Transverse colon (tissue), 4 donors: ENCODE data around the gene LUC7L2. TPM values are rescaled to one million over a fixed set of nuclear protein-coding genes. Genes with fewer than 3 reads are reported as not detected.
"Not testable (repeated sequence)": the region's sequence is repeated elsewhere in the genome, so short reads cannot be mapped to it uniquely, and the experiment has no call there.

Experiments
- DNase-seq: peaks from one replicate; pipeline ENCODE4 v3.0.0-alpha.2; 2019
- H3K27ac ChIP-seq, 4 donors: fragments of 200-600 bp; sonication (generic); 2 replicates each; pipeline ENCODE4 v1.5.1; 2016 to 2018; ENCODE audit warnings: inconsistent platforms in 4 of 4
- H3K27me3 ChIP-seq: fragments of 200-600 bp; sonication (generic); 2 replicates; pipeline ENCODE4 v1.5.1; 2017; ENCODE audit warnings: inconsistent platforms
- H3K36me3 ChIP-seq, 4 donors: fragments of 200-600 bp; sonication (generic); 2 replicates each; pipeline ENCODE4 v1.5.1; 2017 to 2019; ENCODE audit warnings: inconsistent platforms in 4 of 4
- H3K4me1 ChIP-seq, 4 donors: fragments of 200-600 bp; sonication (generic); 2 replicates each; pipeline ENCODE4 v1.5.1; 2017 to 2020; ENCODE audit warnings: inconsistent platforms in 4 of 4
- H3K4me3 ChIP-seq, 4 donors: fragments of 200-600 bp; sonication (generic); 1 replicate in 1 of 4; 2 replicates in 3 of 4; pipeline versions ENCODE4 v1.5.1 to v1.6.1; 2017 to 2019; ENCODE audit warnings: inconsistent platforms in 4 of 4
- H3K9me3 ChIP-seq, 2 donors: fragments of 200-600 bp; sonication (generic); 2 replicates each; pipeline ENCODE4 v1.5.1; 2017 to 2019; ENCODE audit warnings: inconsistent platforms in 2 of 2
- CTCF ChIP-seq, 5 experiments: fragments of 200-600 bp in 3 of 5; fragments of 450-650 bp in 2 of 5; sonication (generic) in 3 of 5; IDR thresholded peaks; 1 replicate in 2 of 5; 2 replicates in 3 of 5; pipeline ENCODE4 v1.5.1; 2016 to 2017; ENCODE audit warnings: antibody characterized with exemption in 5 of 5, inconsistent platforms in 3 of 5, mild to moderate bottlenecking in 2 of 5, moderate library complexity in 1 of 5
- EP300 ChIP-seq: sonication (generic); formaldehyde crosslinking; IDR thresholded peaks from one replicate; pipeline ENCODE4 v1.6.1; 2017; ENCODE audit warnings: antibody characterized with exemption, low read depth
- POLR2A ChIP-seq: fragments of 450-650 bp; IDR thresholded peaks from one replicate; pipeline ENCODE4 v1.6.1; 2016; ENCODE audit warnings: antibody characterized with exemption, mild to moderate bottlenecking, moderate library complexity
- POLR2AphosphoS5 ChIP-seq, 3 donors: sonication (generic); formaldehyde crosslinking; IDR thresholded peaks; one replicate each; pipeline ENCODE4 v1.6.1; 2016; ENCODE audit warnings: antibody characterized with exemption in 3 of 3
- WGBS, 2 donors: methylation state at CpG; one replicate each; pipeline ENCODE4 v1.1.5; 2018; ENCODE audit warnings: low coverage in 1 of 2; 5-methylcytosine and 5-hydroxymethylcytosine counted together
- in situ Hi-C, 4 donors: fragments of 200-750 bp; cut with MboI; loops; one replicate each; pipeline versions ENCODE4 v1.15.0 to v1.15.1; 2017; ENCODE audit warnings: low sequenced_read_pairs in 3 of 4, low pct_ligation_motif_present in 1 of 4, low pct_unique_long_range_greater_than_20kb in 1 of 4
- intact Hi-C: fragments of 100-400 bp; cut with DNase I; formaldehyde crosslinking; loops from one replicate; pipeline ENCODE4 v1.15.1; 2023; ENCODE audit warnings: low total_unique reads
- total RNA-seq, 4 donors: library from RNA; depleted of rRNA; stranded (reverse); fragments of >200 nt; gene quantifications; one replicate each; pipeline ENCODE4 v1.1.0, GENCODE V29; 2016

Gene LUC7L2
- total RNA-seq, 4 donors from 2014 or later, result 57.3 to 111 (median 76.9) TPM

DNA sequence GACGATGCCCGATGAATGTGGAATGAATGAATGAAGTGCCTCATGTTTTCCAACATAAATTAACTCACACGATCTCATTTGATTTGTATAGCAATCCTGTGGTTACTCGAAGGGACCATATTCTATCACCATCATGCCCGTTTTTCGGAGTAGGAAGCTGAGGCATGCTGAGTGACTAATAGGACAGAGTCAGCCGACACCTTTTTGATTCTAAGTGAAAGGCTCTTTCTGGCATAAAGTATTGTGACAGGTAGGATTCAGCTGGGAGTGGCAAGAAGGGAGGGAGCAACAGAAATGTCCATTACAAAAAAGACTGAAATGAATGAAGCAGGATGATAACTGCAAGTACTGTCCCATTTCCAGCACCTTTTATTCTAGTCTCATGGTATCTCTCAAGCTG, 68.1 kb downstream of the LUC7L2 start:
- in situ Hi-C loops, result no loop called here
- intact Hi-C loops, result no loop called here
- Histone ChIP-seq H3K27me3 (no peaks in the 10 kb centered on the region), H3K9me3 (no peaks in the 10 kb centered on the region), H3K4me3 (no peak overlapping the region), H3K4me1 (peaks cover 0 to 5% (median 0%) of the 10 kb centered on the region in 4 donors), H3K36me3 (no peaks in the 10 kb centered on the region), H3K27ac (no peak overlapping the region)
- WGBS, 2 donors, result 90 to 92% methylated on average over 2 to 7 of the region's 7 CpGs
- DNase-seq, result no peak
- no peak for TF ChIP-seq POLR2A
- TF ChIP-seq EP300, result no peak
- TF ChIP-seq POLR2AphosphoS5 (IDR thresholded peaks at IDR 0.05), result no peak

GRCh38 chr7:139429735-139430134, 70.0 kb downstream of the LUC7L2 start:
- DNase-seq, H3K9me3 ChIP-seq, H3K27ac ChIP-seq, intact Hi-C loops, in situ Hi-C loops, H3K27me3 ChIP-seq, H3K36me3 ChIP-seq, H3K4me3 ChIP-seq: not testable (repeated sequence)
- 67 to 91% methylated on average over 3 to 14 of the region's 14 CpGs for WGBS, 2 donors
- H3K4me1 ChIP-seq, result peaks cover 0 to 10% (median 4%) of the 10 kb centered on the region in 4 donors

GRCh38 chr7:139430443-139430842, 70.7 kb downstream of the LUC7L2 start:
- H3K27ac ChIP-seq, result no peak overlapping the region
- H3K36me3 ChIP-seq, result no peaks in the 10 kb centered on the region
- no peaks in the 10 kb centered on the region for H3K27me3 ChIP-seq
- H3K9me3 ChIP-seq, result no peaks in the 10 kb centered on the region
- intact Hi-C loops (no loop called here), in situ Hi-C loops (no loop called here)
- DNase-seq, result no peak
- 76 to 95% methylated on average over 2 to 4 of the region's 4 CpGs for WGBS, 2 donors
- TF ChIP-seq POLR2A (no peak), EP300 (no peak), POLR2AphosphoS5 (IDR thresholded peaks at IDR 0.05) (no peak), CTCF (IDR thresholded peaks at IDR 0.05) (no peak)
- no peak overlapping the region for H3K4me3 ChIP-seq
- peaks cover 0 to 10% (median 4%) of the 10 kb centered on the region in 4 donors for H3K4me1 ChIP-seq

GRCh38 chr7:139431010-139431409, 71.3 kb downstream of the LUC7L2 start:
- Histone ChIP-seq H3K27me3 (no peaks in the 10 kb centered on the region), H3K9me3 (no peaks in the 10 kb centered on the region), H3K27ac (no peak overlapping the region), H3K36me3 (no peaks in the 10 kb centered on the region), H3K4me3 (no peak overlapping the region), H3K4me1 (peaks cover 0 to 10% (median 4%) of the 10 kb centered on the region in 4 donors)
- 58 to 62% methylated on average over 2 of the region's 2 CpGs for WGBS, 2 donors
- TF ChIP-seq POLR2AphosphoS5 (IDR thresholded peaks at IDR 0.05), result no peak
- TF ChIP-seq POLR2A, result no peak
- no peak for TF ChIP-seq CTCF (IDR thresholded peaks at IDR 0.05)
- no peak for TF ChIP-seq EP300
- intact Hi-C loops (no loop called here), in situ Hi-C loops (no loop called here)
- DNase-seq, result no peak

GRCh38 chr7:139431459-139431858, 71.8 kb downstream of the LUC7L2 start:
- no peaks in the 10 kb centered on the region for H3K9me3 ChIP-seq
- 94% methylated on average over 3 of the region's 3 CpGs; no CpG with 5 or more reads in 1 of the 2 donors for WGBS, 2 donors
- intact Hi-C loops, result no loop called here
- H3K27ac ChIP-seq, result no peak overlapping the region
- H3K4me3 ChIP-seq, result no peak overlapping the region
- no peaks in the 10 kb centered on the region for H3K27me3 ChIP-seq
- in situ Hi-C loops, result no loop called here
- DNase-seq, result no peak
- TF ChIP-seq EP300, result no peak
- no peaks in the 10 kb centered on the region for H3K36me3 ChIP-seq
- H3K4me1 ChIP-seq, result peaks cover 0 to 10% (median 4%) of the 10 kb centered on the region in 4 donors

- no peaks in the 10 kb centered on the region for H3K36me3 ChIP-seq
- TF ChIP-seq CTCF (IDR thresholded peaks at IDR 0.05) (no peak), POLR2AphosphoS5 (IDR thresholded peaks at IDR 0.05) (no peak), POLR2A (no peak), EP300 (no peak)
- peaks cover 0 to 10% (median 4%) of the 10 kb centered on the region in 4 donors for H3K4me1 ChIP-seq
- 95 to 100% methylated on average over 2 to 9 of the region's 9 CpGs for WGBS, 2 donors
- H3K4me3 ChIP-seq, result no peak overlapping the region
- DNase-seq, result no peak
- in situ Hi-C loops (no loop called here), intact Hi-C loops (no loop called here)
- H3K9me3 ChIP-seq, result no peaks in the 10 kb centered on the region
- no peaks in the 10 kb centered on the region for H3K27me3 ChIP-seq
- H3K27ac ChIP-seq, result no peak overlapping the region
Observed at GRCh38 chr7:139436806-139437205, 77.1 kb downstream of the LUC7L2 start.
